Activated CD8-positive, alpha-beta memory T cell treated with anti-CD3 and anti-CD28 coated beads, Interleukin-2, amount 50 U/mL, for 4 hours (primary cell): ENCODE results near the gene SLC46A1.

Experiments
- DNase-seq: peaks from one replicate; pipeline ENCODE4 v3.0.0-alpha.2; 2020

The SLC46A1 gene

DNA sequence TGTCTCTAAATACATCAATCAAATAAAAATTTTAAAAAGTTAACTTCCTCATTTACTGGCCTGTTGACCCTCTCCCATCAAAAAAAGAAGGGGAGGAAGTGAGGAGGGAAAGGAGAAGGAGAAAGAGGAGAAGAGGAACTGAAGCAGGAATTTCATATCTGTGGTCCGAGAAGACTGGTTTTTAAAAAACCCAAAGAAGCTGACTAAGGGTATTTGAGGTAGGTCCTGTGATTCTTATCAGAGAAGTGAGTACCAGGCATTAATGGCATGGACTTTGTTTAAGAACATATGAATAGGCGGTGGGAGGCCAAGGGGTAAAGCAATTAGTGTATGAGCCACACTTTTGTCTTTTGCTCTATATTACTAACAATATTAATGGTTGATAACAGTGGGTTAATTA lies 2.0 kb downstream of the SLC46A1 start:
- DNase-seq = no peak

DNA sequence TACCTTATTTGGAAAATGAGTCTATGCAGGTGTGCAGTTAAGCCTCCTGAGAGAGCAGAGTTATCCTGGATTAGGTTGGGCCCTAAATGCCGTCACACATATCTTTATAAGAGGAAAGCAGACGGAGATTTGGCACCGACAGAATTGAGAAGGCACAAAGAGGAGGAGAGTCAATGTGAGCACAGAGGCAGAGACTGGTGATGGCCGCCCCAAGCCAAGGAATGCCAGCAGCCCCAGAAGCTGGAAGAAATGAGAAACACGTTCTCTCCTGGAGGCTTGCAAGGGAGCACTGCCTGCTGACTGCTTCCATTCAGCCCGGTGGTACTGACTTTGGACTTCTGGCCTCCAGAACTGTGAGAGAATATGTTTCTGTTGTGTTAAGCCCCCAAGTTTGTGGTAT lies 3.2 kb downstream of the SLC46A1 start:
- no peak for DNase-seq

DNA sequence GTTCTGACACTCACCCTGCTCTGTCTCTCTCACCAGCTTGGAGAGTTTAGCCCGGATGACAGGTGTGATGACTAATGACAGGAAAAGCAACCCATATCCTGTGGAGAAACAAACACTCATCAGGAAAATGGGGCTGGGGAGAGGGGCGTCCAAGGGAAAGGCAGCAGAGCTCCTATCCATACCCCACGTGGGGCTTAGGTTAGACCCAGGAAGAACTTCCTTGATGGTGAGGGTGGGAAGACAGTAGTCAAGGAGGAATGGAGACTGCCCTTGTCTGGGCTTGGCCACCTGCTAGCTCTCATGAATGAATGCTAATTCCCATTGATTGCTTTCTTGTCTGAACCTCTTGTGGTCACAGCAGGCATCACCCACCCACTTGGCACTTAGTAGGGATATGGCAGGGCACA lies 3.8 kb downstream of the SLC46A1 start:
- no peak for DNase-seq

DNA sequence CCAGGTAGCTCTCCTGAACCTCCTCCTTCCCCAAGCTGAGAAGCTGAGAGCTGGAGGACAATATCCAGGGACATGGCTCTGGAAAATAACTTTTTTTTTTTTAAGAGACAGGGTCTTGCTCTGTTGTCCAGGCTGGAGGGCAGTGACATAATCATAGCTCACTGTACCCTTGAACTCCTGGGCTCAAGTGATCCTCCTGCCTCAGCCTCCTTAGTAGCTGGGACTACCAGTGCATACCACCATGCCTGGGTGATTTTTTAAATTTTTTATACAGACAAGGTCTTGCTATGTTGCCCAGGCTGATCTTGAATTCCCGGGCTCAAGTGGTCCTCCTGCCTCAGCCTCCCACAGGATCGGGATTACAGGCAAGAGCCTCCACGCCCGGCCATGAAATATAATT lies 6.2 kb downstream of the SLC46A1 start:
- DNase-seq = no peak

DNA sequence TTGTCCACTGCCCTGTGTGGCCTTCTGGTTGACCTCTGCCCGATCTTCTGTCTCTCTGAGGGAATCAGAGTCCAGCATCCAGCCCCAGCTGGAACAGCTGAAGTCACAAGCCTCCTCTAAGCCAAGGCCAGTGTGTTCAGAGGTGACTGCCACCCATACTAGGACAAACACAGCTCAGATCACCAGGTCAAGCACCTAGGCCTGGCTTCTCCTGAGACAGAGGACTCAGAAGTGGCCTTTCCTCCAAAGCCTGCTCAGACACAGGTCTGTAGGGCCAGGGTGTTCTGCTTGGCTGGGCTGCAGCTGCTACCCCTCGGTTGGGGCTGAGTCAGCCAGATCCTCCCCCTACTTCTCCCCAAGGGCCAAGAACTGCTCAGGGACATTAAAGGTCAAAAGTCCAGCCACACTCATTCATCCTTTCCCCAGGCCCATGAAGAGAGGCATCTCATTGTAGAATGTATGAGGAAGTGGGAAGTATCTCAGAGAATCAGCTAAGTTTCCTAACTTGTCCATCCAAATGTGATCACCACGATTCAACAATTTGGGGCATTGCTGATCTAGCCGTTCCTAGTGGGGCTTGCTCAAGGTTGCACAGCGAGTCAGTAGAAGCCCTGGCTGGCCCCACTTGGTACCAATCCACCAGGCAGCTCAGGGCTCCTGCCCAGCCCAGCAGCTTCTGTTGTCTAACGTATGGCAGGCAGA lies 7.6 kb downstream of the SLC46A1 start:
- no peak for DNase-seq

DNA sequence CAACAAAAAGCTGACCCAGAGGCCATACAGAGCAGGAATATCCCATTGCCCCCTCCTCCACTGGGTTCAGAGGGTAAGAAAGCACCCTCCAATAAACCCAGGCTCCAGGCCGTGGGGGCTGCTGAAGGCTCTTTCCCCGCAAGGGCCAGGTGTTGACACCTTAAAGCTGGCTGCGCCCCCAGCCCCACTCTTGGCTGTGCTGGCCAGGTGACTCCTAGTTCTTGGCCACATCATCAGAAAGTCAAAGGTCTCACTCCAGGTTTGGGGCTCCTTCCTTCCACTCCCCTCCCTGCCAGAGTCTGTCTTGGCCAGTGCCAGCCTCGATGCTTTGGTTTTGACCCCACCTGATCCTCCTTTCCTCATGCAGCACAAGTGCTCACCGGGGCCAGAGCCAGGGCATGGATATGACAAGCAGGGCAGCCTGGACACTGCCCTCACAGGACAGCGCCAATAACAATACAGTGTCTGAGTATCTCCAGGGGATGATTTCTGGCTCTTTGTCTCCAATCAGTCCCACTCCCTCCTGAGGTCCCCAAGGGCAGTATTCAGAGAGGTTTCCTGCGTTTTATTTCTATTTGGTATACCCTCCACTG lies 8.2 kb downstream of the SLC46A1 start:
- no peak for DNase-seq

DNA sequence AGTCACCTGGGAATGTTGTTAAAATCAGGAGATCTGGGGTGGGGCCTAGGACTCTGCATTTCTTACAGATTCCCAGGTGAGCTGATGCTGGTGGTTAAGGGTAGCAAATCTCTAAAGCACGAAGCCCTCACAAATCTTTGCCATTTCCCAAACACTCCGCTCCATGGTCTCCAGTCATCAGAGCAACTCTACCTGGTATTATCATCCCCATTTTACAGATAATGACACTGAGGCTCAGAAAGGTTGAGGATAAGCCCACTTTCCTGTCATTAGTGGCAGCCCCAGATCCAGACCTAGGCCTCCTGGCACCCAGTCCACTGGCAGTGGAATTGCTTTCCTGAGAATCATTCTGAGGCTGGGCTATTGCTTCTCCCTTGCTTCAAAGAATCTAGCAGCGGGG lies 8.7 kb downstream of the SLC46A1 start:
- no peak for DNase-seq

DNA sequence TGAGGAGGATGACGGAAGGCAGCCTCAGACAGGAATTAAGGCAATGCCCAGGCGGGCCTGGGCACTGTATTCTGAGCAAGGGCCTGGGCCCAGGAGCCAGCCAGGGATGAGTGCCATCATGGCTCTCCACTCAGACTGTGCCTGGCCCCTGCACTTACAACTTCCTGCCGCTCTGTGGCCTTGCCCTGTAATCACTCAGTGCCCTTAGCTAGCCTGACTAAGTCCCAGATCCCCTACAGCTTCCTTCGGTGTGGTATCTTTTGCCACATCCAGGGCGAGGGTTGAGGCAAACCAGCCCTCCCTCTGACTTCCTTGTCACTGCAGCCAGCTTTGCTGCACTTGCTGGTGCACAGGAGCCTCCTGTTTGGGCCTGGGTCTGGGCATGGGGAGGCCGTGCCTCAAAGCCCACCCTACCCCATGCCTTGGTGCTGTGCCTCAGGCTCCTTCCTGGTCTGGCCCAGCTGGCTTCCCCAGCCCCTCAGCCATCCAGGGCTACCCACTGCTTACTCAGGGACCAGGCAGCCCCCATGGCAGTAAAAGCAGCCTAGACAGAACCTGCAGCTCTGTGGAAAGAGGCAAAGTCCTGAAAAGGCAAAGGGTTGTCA lies 9.3 kb downstream of the SLC46A1 start:
- DNase-seq = no peak

DNA sequence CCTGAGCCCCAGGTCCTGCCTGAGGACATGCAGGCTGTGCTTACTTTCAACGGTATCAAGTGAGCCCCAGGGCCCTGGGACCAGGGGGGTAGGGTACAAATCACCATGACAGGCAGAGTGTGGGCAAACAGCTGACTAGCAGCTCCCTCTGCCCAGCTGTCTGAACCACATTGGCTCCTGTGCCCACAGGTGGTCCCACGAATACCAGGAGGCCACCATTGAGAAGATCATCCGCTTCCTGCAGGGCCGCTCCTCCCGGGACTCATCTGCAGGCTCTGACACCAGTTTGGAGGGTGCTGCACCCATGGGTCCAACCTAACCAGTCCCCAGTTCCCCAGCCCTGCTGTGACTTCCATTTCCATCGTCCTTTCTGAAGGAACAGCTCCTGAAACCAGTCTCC lies 10.0 kb downstream of the SLC46A1 start:
- no peak for DNase-seq

DNA sequence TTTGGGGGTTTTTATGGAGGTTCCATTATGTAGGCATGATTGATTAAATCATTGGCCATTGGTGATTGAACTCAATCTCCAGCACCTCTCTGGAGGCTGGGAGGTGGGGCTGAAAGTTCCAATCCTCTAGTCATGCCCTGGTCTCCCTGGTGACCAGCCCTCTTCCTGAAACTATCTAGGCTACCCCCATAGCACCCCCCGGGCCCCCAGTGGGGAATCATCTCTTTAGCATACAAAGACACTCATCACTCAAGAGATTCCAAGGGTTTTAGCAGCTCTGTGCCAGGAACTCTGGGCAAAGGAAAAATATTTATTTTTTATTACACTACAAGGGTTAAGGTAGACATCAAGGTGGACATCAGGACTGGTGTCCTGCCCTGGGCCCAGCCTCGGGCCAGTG lies 10.6 kb downstream of the SLC46A1 start:
- DNase-seq = no peak

DNA sequence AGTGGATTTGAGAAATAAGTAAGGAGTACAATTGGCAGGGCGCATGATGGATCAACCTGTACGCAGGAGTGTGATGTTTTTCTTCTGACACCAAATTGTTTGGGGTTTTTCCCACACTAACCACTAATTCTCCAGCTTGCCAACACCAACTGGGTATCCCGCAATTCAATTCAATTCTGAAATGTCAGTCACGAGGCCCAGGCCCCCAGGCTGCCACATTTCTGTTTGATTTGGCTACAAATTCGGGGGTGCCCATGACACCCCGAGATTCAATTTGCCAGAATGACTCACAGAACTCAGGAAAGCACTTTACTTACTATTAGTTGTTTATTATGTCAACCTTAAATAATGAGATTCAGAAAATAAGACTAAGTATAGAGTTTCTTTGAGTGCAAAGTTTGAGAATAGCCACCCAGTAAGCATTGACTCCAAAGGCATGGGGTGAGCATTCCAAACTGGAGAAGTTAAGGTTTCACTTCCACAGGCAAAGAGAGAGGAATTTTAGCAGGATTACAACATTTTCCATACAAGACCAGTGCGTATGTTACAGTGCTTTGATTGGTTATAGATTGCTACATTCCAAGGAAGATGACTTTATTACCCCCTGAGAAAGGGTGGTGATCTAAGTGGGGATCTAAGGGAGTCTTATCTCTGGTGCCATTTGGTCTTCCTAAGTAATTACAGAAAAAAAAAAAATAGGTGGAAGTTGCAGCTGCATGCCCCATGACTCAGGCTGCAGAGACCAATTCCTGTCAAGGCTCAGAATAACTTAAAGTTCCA lies 11.5 kb downstream of the SLC46A1 start:
- DNase-seq = no peak

DNA sequence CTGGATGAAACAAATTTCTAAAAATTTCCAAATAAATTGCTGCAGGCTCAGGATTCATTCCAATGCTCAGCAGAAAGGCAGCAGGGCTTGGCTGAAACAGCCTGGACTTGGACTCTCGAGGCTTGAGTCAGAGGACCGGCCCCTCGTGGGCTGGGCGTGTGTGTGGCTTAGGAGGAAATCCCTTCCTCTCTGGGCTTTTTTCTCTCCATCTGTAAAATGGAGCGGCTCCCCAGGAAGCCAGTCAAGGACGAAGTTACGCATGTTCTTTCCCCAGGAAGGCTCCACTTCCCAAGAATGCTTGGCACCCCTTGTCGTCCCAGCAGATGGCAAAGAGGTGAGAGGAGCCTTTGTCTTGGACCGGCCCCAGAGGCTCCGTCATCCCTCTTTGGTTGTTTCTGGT lies 13.5 kb downstream of the SLC46A1 start:
- DNase-seq = no peak

DNA sequence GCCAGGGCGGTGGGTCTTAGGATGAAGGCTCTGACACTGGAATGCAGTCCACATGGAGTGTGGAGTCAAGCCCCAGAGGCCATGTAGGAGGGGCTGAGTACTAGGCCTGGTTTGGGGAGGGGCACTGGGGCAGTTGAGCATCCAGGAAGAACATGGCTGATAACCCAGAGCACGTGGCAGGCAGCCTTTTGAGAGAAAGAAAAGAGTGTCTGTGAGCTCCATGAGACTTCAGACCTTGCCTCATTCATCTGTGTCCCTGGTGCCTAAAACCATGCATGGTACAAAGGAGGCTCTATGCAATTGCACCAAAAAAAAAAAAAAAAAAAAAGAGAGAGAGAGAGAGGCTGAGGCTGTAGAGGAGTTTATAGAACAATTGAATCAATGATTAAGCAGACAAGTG lies 14.6 kb downstream of the SLC46A1 start:
- no peak for DNase-seq

DNA sequence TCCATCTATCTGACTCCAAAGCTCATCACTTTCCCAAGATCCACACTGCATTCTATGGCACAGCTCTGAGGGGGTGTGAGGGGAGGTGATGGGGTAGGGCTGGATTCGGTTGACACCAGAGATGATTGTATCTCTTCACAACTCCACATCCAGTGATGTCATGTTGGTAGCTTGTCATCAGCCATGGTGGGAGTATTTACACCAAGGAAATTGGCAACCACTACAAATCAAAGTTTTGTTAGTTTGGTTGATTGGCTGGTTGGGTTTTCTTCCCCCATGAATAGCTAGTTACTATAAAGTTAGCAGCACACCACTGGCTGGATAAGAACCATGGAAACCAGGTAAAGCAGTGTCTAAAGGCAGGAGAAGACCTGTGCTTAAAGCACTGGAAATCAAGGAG lies 15.0 kb downstream of the SLC46A1 start:
- DNase-seq = no peak

DNA sequence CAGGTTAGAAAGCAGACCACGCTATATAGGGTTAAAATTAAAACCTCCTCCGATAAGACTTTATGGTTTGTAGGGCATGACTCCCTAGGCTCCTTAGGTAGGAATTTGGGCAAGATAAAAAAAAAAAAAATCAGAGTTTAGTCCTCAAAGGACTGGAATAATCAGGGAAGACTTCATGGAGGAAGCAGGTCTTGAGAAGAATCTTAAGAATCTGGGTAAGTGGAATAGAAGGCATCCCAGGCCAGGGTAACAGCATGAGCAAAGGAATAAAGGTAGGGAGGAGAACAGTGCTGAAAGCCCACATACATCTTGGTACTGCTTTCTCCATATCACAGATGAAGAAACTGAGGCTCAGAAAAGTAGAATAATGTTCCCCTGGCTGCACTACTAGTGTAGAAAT lies 15.4 kb downstream of the SLC46A1 start:
- no peak for DNase-seq

DNA sequence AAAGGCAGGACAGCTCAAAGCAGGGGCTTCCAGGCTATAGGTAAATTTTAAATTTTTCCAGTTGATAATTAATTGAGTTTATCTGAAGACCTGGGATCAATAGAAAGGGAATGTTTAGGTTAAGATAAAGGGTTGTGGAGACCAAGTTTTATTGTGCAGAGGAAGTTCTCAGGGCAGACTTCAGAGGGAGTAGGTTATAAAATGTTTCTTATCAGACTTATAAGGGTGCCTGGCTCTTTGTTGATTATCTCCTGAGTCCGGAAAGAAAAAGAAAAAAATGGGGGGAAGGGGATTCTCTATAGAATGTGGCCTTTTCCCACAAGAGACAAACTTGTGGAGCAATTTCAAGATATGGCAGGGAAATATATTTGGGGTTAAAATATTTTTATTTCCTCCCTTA lies 15.9 kb downstream of the SLC46A1 start:
- DNase-seq = no peak

DNA sequence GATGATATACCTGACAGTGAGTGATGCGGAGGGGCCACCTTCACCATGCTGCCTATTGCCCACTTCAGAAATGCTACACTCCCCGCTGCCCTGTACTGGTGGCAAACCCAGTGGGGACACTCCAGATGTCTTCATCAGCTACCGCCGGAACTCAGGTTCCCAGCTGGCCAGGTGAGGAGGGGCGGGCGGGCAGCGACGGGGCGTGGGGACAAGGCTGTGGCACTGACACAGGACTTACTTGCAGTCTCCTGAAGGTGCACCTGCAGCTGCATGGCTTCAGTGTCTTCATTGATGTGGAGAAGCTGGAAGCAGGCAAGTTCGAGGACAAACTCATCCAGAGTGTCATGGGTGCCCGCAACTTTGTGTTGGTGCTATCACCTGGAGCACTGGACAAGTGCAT lies 17.9 kb downstream of the SLC46A1 start:
- DNase-seq = no peak

DNA sequence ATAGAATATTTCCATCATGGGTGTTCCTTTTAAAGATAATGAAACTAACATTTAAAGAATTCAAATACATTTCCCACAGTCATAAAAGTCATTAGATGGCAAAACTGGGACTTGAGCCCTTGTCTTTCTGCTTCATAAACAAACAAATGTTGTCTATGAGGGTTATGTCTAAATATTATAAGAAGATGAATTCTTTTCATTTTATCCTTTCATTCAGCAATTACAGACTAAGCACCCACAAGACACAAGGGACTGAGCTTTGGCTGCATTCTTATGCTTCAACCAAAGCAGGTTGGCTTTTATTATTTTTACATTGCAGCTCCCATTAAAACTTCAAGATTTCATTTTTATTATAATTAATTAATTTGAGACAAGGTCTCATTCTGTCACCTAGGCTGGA lies 19.6 kb downstream of the SLC46A1 start:
- no peak for DNase-seq

DNA sequence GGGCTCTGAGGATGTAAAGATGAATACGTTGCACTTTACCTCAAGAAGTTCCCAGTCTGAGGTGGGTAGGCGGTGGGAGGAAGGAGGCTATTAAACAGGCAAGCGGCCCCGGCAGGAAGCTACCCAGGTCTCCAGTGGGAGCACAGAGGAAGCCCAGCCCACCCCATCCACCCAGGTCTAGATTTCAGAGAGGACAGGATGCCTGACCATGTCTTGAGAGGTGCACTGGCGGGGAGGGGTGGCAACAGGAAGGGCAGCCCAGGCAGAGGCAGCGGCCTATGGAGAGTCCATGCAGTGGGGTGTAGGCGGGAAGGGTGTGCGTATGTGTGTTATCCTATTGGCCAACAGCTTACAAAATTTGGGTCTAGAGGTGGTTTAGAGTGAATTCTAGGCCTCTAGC lies 20.6 kb downstream of the SLC46A1 start:
- DNase-seq = no peak

DNA sequence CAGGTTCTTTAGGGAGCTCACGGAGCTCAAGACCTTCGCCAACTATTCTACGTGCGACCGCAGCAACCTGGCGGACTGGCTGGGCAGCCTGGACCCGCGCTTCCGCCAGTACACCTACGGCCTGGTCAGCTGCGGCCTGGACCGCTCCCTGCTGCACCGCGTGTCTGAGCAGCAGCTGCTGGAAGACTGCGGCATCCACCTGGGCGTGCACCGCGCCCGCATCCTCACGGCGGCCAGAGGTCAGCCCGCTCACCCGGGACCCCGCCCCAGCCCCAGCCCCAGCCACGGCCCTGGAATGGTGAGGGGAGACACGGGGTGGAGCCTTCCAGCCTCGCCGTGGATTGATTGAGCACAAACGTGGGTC lies 21.0 kb downstream of the SLC46A1 start:
- DNase-seq = no peak

DNA sequence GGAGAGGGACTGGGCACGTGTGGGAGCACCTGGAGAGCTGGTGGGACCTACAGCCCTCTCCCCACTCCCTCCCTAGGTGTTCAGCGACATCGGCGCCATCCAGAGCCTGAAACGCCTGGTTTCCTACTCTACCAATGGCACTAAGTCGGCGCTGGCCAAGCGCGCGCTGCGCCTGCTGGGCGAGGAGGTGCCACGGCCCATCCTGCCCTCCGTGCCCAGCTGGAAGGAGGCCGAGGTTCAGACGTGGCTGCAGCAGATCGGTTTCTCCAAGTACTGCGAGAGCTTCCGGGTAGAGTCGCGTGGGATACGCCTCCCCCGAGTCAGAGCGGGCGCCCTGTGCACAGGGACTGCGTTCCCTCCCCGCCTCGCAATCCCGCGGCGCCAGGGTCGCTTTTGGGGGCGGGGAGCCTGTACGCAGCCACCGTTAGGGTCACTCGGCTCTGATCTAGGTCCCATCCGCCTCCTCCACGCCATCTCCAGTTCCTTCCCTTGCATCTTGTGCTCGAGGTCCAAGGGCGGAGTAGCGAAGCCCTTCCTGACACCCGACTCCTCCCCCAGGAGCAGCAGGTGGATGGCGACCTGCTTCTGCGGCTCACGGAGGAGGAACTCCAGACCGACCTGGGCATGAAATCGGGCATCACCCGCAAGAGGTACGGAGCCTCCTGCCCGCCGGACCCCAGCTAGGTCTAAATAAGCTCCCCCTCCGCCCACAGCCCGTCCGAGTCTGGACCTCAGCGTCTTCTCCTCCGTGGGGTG lies 21.6 kb downstream of the SLC46A1 start:
- peak; percentile 62 for DNase-seq

DNA sequence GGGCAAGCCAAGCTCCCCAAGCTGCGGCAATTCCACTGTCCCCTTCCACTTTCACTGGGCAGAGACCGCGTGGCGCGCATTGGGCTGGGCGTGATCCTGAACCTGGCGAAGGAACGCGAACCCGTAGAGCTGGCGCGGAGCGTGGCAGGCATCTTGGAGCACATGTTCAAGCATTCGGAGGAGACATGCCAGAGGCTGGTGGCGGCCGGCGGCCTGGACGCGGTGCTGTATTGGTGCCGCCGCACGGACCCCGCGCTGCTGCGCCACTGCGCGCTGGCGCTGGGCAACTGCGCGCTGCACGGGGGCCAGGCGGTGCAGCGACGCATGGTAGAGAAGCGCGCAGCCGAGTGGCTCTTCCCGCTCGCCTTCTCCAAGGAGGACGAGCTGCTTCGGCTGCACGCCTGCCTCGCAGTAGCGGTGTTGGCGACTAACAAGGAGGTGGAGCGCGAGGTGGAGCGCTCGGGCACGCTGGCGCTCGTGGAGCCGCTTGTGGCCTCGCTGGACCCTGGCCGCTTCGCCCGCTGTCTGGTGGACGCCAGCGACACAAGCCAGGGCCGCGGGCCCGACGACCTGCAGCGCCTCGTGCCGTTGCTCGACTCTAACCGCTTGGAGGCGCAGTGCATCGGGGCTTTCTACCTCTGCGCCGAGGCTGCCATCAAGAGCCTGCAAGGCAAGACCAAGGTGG lies 24.7 kb downstream of the SLC46A1 start:
- no peak for DNase-seq
